GM21381 (cell line): ENCODE results near the gene SAT1.

Source experiments
- ATAC-seq: cut with Tn5 transposase; IDR thresholded peaks from one replicate; pipeline ENCODE4 v1.9.1; 2021; ENCODE audit warnings: mild to moderate bottlenecking, moderate library complexity; ENCODE audit not compliant: unreplicated experiment

The SAT1 gene

GRCh38 chrX:23773601-23774175 lies 9.3 kb upstream of the SAT1 start:
- peak; percentile 83 for ATAC-seq

GRCh38 chrX:23776363-23776762 lies 6.6 kb upstream of the SAT1 start:
- ATAC-seq = no peak

GRCh38 chrX:23779025-23779424 lies 3.9 kb upstream of the SAT1 start:
- no peak for ATAC-seq

- ATAC-seq = no peak
Measured at GRCh38 chrX:23782455-23782854, 518 bp upstream of the SAT1 start.

- ATAC-seq = no peak
Measured at GRCh38 chrX:23783589-23784469, 856 bp downstream of the SAT1 start.

GRCh38 chrX:23784470-23785331 lies 1.7 kb downstream of the SAT1 start:
- ATAC-seq = no peak

- no peak for ATAC-seq
Measured at GRCh38 chrX:23785580-23785979, 2.6 kb downstream of the SAT1 start.

- no peak for ATAC-seq
Measured at GRCh38 chrX:23786268-23786815, 3.4 kb downstream of the SAT1 start.

- no peak for ATAC-seq
Measured at GRCh38 chrX:23787745-23788118, 4.8 kb downstream of the SAT1 start.

GRCh38 chrX:23788521-23788920 lies 5.5 kb downstream of the SAT1 start:
- ATAC-seq = no peak

GRCh38 chrX:23788946-23789345 lies 6.0 kb downstream of the SAT1 start:
- ATAC-seq = no peak

- no peak for ATAC-seq
Measured at GRCh38 chrX:23789386-23790154, 6.6 kb downstream of the SAT1 start.

GRCh38 chrX:23790155-23790497 lies 7.2 kb downstream of the SAT1 start:
- ATAC-seq = no peak

GRCh38 chrX:23792861-23793553 lies 10.0 kb downstream of the SAT1 start:
- no peak for ATAC-seq

GRCh38 chrX:23795221-23795620 lies 12.2 kb downstream of the SAT1 start:
- no peak for ATAC-seq

GRCh38 chrX:23797371-23798128 lies 14.6 kb downstream of the SAT1 start:
- ATAC-seq = no peak

GRCh38 chrX:23799469-23800065 lies 16.6 kb downstream of the SAT1 start:
- ATAC-seq = no peak

- ATAC-seq = no peak
Measured at GRCh38 chrX:23802431-23802830, 19.5 kb downstream of the SAT1 start.

GRCh38 chrX:23803931-23804381 lies 21.0 kb downstream of the SAT1 start:
- no peak for ATAC-seq
